Endothelial cell of umbilical vein (primary cell): ENCODE measurements around the gene LRCH1. TPM values are rescaled to one million over a fixed set of nuclear protein-coding genes. Genes with fewer than 3 reads are reported as not detected.

ENCODE experiments used
- BruUV-seq: library from RNA; stranded (reverse); fragments of 400-500 nt; replicated peaks from 2 replicates; lab custom pipeline; 2021; lab: Mats Ljungman, UMichigan
- CTCF ChIA-PET: fragments of 300-600, 350-600 bp; sonication (Branson Sonifier 250); formaldehyde crosslinking; loops from one replicate; lab custom pipeline; 2021; ENCODE audit warnings: antibody characterized with exemption, inconsistent platforms; lab: Charles Lee
- POLR2A ChIA-PET: fragments of 300-600, 350-600 bp; sonication (Branson Sonifier 250); formaldehyde crosslinking; loops from one replicate; lab custom pipeline; 2021; ENCODE audit warnings: antibody characterized with exemption, inconsistent platforms; lab: Charles Lee
- DNase-seq: peaks from one replicate; pipeline ENCODE4 v3.0.0-alpha.2; 2011; ENCODE audit warnings: low read depth, low spot score
- FAIRE-seq: peaks from 2 replicates; lab custom pipeline; 2011; peaks lifted over from hg19 to GRCh38; lab: Jason Lieb, UNC
- H2AFZ ChIP-seq: 2 replicates; pipeline ENCODE4 v1.6.0; 2012; ENCODE audit warnings: low read depth, low read length, control low read depth, inconsistent platforms
- H3K27ac ChIP-seq: 2 replicates; pipeline ENCODE4 v1.5.1; 2011; ENCODE audit warnings: low read depth, mild to moderate bottlenecking, control low read depth, low read length, moderate library complexity; ENCODE audit not compliant: insufficient read depth
- H3K27me3 ChIP-seq, 2 experiments: 2 replicates each; pipeline versions ENCODE4 v1.6.0 to v1.6.1; 2011; ENCODE audit warnings: low read length in 2 of 2, mixed read lengths in 1 of 2; ENCODE audit not compliant: control insufficient read depth in 2 of 2, insufficient read depth in 2 of 2
- H3K36me3 ChIP-seq, 2 experiments: 2 replicates in 1 of 2; 3 replicates in 1 of 2; pipeline ENCODE4 v1.5.1; 2011; ENCODE audit warnings: low read length in 2 of 2, mild to moderate bottlenecking in 1 of 2, moderate library complexity in 1 of 2; ENCODE audit not compliant: control insufficient read depth in 2 of 2, insufficient read depth in 2 of 2; ENCODE audit errors: extremely low read depth in 1 of 2
- H3K4me1 ChIP-seq: 3 replicates; pipeline ENCODE4 v1.5.1; 2011; ENCODE audit warnings: mild to moderate bottlenecking, low read length; ENCODE audit not compliant: control insufficient read depth, insufficient read depth; ENCODE audit errors: extremely low read depth
- H3K4me2 ChIP-seq: 2 replicates; pipeline ENCODE4 v1.6.1; 2011; ENCODE audit warnings: low read length, control low read depth, mixed read lengths; ENCODE audit not compliant: insufficient read depth
- H3K4me3 ChIP-seq, 3 experiments: fragments of 200-600 bp in 1 of 3; sonication (generic), shearing (Covaris generic) in 1 of 3; replicated peaks in 1 of 3; 2 replicates each; pipeline ENCODE4 v1.5.1; 2011 to 2016; ENCODE audit warnings: control low read depth in 3 of 3, low read length in 3 of 3, mild to moderate bottlenecking in 2 of 3, inconsistent platforms in 1 of 3, low read depth in 1 of 3, moderate library complexity in 1 of 3; ENCODE audit not compliant: insufficient read depth in 1 of 3
- H3K79me2 ChIP-seq: 2 replicates; pipeline ENCODE4 v1.6.0; 2012; ENCODE audit warnings: low read length, inconsistent platforms; ENCODE audit not compliant: control insufficient read depth, insufficient read depth
- H3K9ac ChIP-seq: replicated peaks from 2 replicates; pipeline ENCODE3; 2011; ENCODE audit warnings: low read length, control low read depth; ENCODE audit not compliant: insufficient read depth; ENCODE audit errors: extremely low read depth
- H3K9me1 ChIP-seq: replicated peaks from 3 replicates; pipeline ENCODE4 v1.6.0; 2011; ENCODE audit warnings: mild to moderate bottlenecking, low read length; ENCODE audit not compliant: control insufficient read depth, insufficient read depth; ENCODE audit errors: extremely low read depth
- H3K9me3 ChIP-seq: replicated peaks from 2 replicates; pipeline ENCODE4 v1.5.1; 2012; ENCODE audit warnings: low read length, inconsistent platforms; ENCODE audit not compliant: control insufficient read depth, insufficient read depth
- H4K20me1 ChIP-seq: replicated peaks from 2 replicates; pipeline ENCODE3; 2011; ENCODE audit warnings: mild to moderate bottlenecking, low read length; ENCODE audit not compliant: control insufficient read depth, insufficient read depth; ENCODE audit errors: extremely low read depth
- EZH2 ChIP-seq: IDR thresholded peaks from 2 replicates; pipeline ENCODE4 v1.6.1; 2012; ENCODE audit warnings: borderline replicate concordance, low read depth, mild to moderate bottlenecking, moderate library complexity, low read length, inconsistent platforms; ENCODE audit not compliant: severe bottlenecking
- FOS ChIP-seq: IDR thresholded peaks from 2 replicates; pipeline ENCODE4 v1.6.1; 2011; ENCODE audit warnings: mild to moderate bottlenecking, low read length, moderate library complexity, borderline replicate concordance; ENCODE audit not compliant: insufficient read depth
- GATA2 ChIP-seq: IDR thresholded peaks from 2 replicates; pipeline ENCODE4 v1.7.0; 2011; ENCODE audit warnings: low read depth, mild to moderate bottlenecking, moderate library complexity, mixed read lengths, low read length; ENCODE audit not compliant: insufficient read length, insufficient read depth
- JUN ChIP-seq: IDR thresholded peaks from 2 replicates; pipeline ENCODE4 v1.6.1; 2011; ENCODE audit warnings: borderline replicate concordance, low read depth; ENCODE audit not compliant: insufficient read length, insufficient read depth
- MAX ChIP-seq: IDR thresholded peaks from 2 replicates; pipeline ENCODE4 v1.6.1; 2011; ENCODE audit not compliant: insufficient read depth, insufficient read length
- MYC ChIP-seq: IDR thresholded peaks from one replicate; pipeline ENCODE4 v1.6.1; 2011; ENCODE audit warnings: mild to moderate bottlenecking, low read depth, low read length
- POLR2A ChIP-seq: IDR thresholded peaks from 2 replicates; pipeline ENCODE4 v1.6.1; 2012; ENCODE audit warnings: low read depth, mild to moderate bottlenecking, control low read depth, low read length
- POLR2AphosphoS5 ChIP-seq: IDR thresholded peaks from 2 replicates; pipeline ENCODE4 v1.6.1; 2012; ENCODE audit warnings: low read depth, mild to moderate bottlenecking, control low read depth, low read length, moderate library complexity; ENCODE audit not compliant: insufficient read depth
- dilution Hi-C: fragments of 300-500 bp; cut with MboI; formaldehyde crosslinking; loops from one replicate; pipeline ENCODE4 v1.15.0; 2019; ENCODE audit warnings: low sequenced_read_pairs; ENCODE audit not compliant: extremely low pct_ligation_motif_present
- intact Hi-C: fragments of 100-400 bp; cut with micrococcal nuclease; formaldehyde crosslinking; loops from one replicate; pipeline ENCODE4 v1.10.0; 2022
- polyA plus RNA-seq, 4 experiments: library from polyadenylated mRNA; depleted of rRNA in 3 of 4; stranded (reverse) in 3 of 4; unstranded in 1 of 4; fragments of >200 nt; gene quantifications; 2 replicates each; pipeline versions ENCODE4 v1.2.1 to v1.2.3, GENCODE V29; 2011 to 2012; ENCODE audit warnings: missing spikeins in 1 of 4
- total RNA-seq: library from RNA; stranded (reverse); gene quantifications from 2 replicates; pipeline ENCODE4 v1.2.3, GENCODE V29; 2021
- TF ChIP-seq, protein P1 (sequence below), 2 donors: IDR thresholded peaks; 1 replicate in 1 of 2; 2 replicates in 1 of 2; pipeline ENCODE4 v1.5.1; 2011; ENCODE audit warnings: low read length in 2 of 2, mild to moderate bottlenecking in 2 of 2, moderate library complexity in 2 of 2, control low read depth in 1 of 2, inconsistent platforms in 1 of 2, low read depth in 1 of 2; ENCODE audit not compliant: insufficient read depth in 1 of 2; ENCODE audit errors: extremely low read depth in 1 of 2

Gene LRCH1
- total and polyA plus RNA-seq, 2 donors (not counting 3 experiments of a cell fraction or from before 2014, with no cell fraction given), result 5.4 to 16.5 TPM

- Histone ChIP-seq H3K4me2 (no peak overlapping the region), H3K4me1 (no peaks in the 10 kb centered on the region), H3K9me3 (no peaks in the 10 kb centered on the region), H3K27ac (no peak overlapping the region), H3K79me2 (no peaks in the 10 kb centered on the region), H3K9ac (no peak overlapping the region), H4K20me1 (no peaks in the 10 kb centered on the region), H3K36me3 (no peaks in the 10 kb centered on the region), H3K27me3 (peaks cover 17 to 40% of the 10 kb centered on the region in 2 experiments), H3K9me1 (no peaks in the 10 kb centered on the region), H2AFZ (no peak overlapping the region), H3K4me3 (no peak overlapping the region)
- ChIA-PET CTCF (no interaction called here), POLR2A (no interaction called here)
- no TSS peak for BruUV-seq
- intact Hi-C loops (no loop called here), dilution Hi-C loops (no loop called here)
- FAIRE-seq (no peak), DNase-seq (no peak)
- TF ChIP-seq, protein P1, sequence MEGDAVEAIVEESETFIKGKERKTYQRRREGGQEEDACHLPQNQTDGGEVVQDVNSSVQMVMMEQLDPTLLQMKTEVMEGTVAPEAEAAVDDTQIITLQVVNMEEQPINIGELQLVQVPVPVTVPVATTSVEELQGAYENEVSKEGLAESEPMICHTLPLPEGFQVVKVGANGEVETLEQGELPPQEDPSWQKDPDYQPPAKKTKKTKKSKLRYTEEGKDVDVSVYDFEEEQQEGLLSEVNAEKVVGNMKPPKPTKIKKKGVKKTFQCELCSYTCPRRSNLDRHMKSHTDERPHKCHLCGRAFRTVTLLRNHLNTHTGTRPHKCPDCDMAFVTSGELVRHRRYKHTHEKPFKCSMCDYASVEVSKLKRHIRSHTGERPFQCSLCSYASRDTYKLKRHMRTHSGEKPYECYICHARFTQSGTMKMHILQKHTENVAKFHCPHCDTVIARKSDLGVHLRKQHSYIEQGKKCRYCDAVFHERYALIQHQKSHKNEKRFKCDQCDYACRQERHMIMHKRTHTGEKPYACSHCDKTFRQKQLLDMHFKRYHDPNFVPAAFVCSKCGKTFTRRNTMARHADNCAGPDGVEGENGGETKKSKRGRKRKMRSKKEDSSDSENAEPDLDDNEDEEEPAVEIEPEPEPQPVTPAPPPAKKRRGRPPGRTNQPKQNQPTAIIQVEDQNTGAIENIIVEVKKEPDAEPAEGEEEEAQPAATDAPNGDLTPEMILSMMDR (IDR thresholded peaks at IDR 0.05; ENCODE audit: extremely low read depth in 1 of 2, insufficient read depth in 1 of 2, low read depth in 1 of 2, low read length in 2 of 2), result no peak
- TF ChIP-seq POLR2AphosphoS5 (no peak), FOS (no peak), POLR2A (no peak), JUN (no peak), MAX (no peak), EZH2 (no peak), MYC (no peak), GATA2 (no peak)
Measured at GRCh38 chr13:46527237-46527636, 25.7 kb upstream of the LRCH1 start.
